ENCODE measurements around the gene TNFSF9.

GRCh38 chr19:6568010-6568526 lies 37.2 kb downstream of the TNFSF9 start:
- TF ChIP-seq CREB1 (IDR thresholded peaks at IDR 0.05; ENCODE audit: low read depth) = no peak
- no peak for TF ChIP-seq CEBPB (IDR thresholded peaks at IDR 0.05)
- no peak for TF ChIP-seq EP300 (IDR thresholded peaks at IDR 0.05; ENCODE audit: borderline replicate concordance)
- no peak for TF ChIP-seq TAF1 (IDR thresholded peaks at IDR 0.05; ENCODE audit: low read depth)
